SK-N-SH (cell line): ENCODE data around the gene ATF5. TPM values are rescaled to one million over a fixed set of nuclear protein-coding genes. Genes with fewer than 3 reads are reported as not detected.
A peak's percentile ranks its signal among the peaks of the same experiment; 100 is the strongest.

Experiments used
- CTCF ChIA-PET: fragments of 300-600, 350-600 bp; formaldehyde crosslinking; extraction: SDS; loops from one replicate; lab custom pipeline; 2021; lab: Yijun Ruan, JAX
- POLR2A ChIA-PET: fragments of 350-600 bp; sonication (Branson Sonifier 250); formaldehyde crosslinking; extraction: SDS; loops from one replicate; lab custom pipeline; 2020; ENCODE audit warnings: antibody characterized with exemption, inconsistent platforms; lab: Yijun Ruan, JAX
- DNase-seq: peaks from one replicate; pipeline ENCODE4 v3.0.0; 2012
- H2AFZ ChIP-seq: fragments of 200-600 bp; sonication (generic); 2 replicates; pipeline ENCODE4 v1.8.1; 2016; ENCODE audit warnings: antibody characterized with exemption, mild to moderate bottlenecking, low read depth
- H3F3A ChIP-seq: fragments of 200-600 bp; sonication (generic); replicated peaks from 2 replicates; pipeline ENCODE3; 2016; ENCODE audit warnings: antibody characterized with exemption, mild to moderate bottlenecking; ENCODE audit not compliant: insufficient read depth
- H3K27ac ChIP-seq, 2 experiments: fragments of 200-500 bp in 1 of 2; fragments of 200-600 bp in 1 of 2; sonication (Bioruptor generic) in 1 of 2; sonication (generic), shearing (Covaris generic) in 1 of 2; 2 replicates each; pipeline versions ENCODE4 v1.5.1 to v1.6.1; 2014 to 2016; ENCODE audit warnings: low read depth in 2 of 2, inconsistent platforms in 1 of 2, low read length in 1 of 2, mild to moderate bottlenecking in 1 of 2, mixed read lengths in 1 of 2
- H3K27me3 ChIP-seq: fragments of 200-600 bp; sonication (generic), shearing (Covaris generic); 2 replicates; pipeline ENCODE4 v1.6.1; 2016; ENCODE audit warnings: mixed run types; ENCODE audit not compliant: insufficient read depth
- H3K36me3 ChIP-seq, 2 experiments: fragments of 200-500 bp in 1 of 2; fragments of 200-600 bp in 1 of 2; sonication (Bioruptor generic) in 1 of 2; sonication (generic) in 1 of 2; replicated peaks in 1 of 2; 2 replicates each; pipeline versions ENCODE3 to v1.5.1; 2014 to 2016; ENCODE audit warnings: low read length in 1 of 2, mild to moderate bottlenecking in 1 of 2; ENCODE audit not compliant: insufficient read depth in 2 of 2, control insufficient read depth in 1 of 2
- H3K4me1 ChIP-seq, 2 experiments: fragments of 200-500 bp in 1 of 2; fragments of 200-600 bp in 1 of 2; sonication (Bioruptor generic) in 1 of 2; sonication (generic), shearing (Covaris generic) in 1 of 2; 2 replicates each; pipeline versions ENCODE4 v1.5.1 to v1.6.1; 2014 to 2016; ENCODE audit warnings: low read depth in 1 of 2, low read length in 1 of 2, mixed run types in 1 of 2; ENCODE audit not compliant: insufficient read depth in 2 of 2, control insufficient read depth in 1 of 2
- H3K4me2 ChIP-seq: fragments of 200-600 bp; sonication (generic), shearing (Covaris generic); 2 replicates; pipeline ENCODE4 v1.6.1; 2017; ENCODE audit warnings: mixed run types
- H3K4me3 ChIP-seq, 2 experiments: fragments of 200-500 bp in 1 of 2; fragments of 200-600 bp in 1 of 2; sonication (Bioruptor generic) in 1 of 2; sonication (generic), shearing (Covaris generic) in 1 of 2; 2 replicates each; pipeline versions ENCODE4 v1.5.1 to v1.8.1; 2014 to 2016; ENCODE audit warnings: low read depth in 2 of 2, inconsistent platforms in 1 of 2, low read length in 1 of 2, mild to moderate bottlenecking in 1 of 2, mixed read lengths in 1 of 2, moderate library complexity in 1 of 2
- H3K79me2 ChIP-seq: fragments of 200-600 bp; sonication (generic); 2 replicates; pipeline ENCODE4 v1.8.1; 2017; ENCODE audit warnings: mild to moderate bottlenecking; ENCODE audit not compliant: insufficient read depth
- H3K9ac ChIP-seq: fragments of 200-600 bp; sonication (generic); 2 replicates; pipeline ENCODE4 v1.6.1; 2017; ENCODE audit warnings: mixed run types
- H3K9me2 ChIP-seq: fragments of 200-600 bp; sonication (generic); 2 replicates; pipeline ENCODE4 v1.6.1; 2017; ENCODE audit warnings: mixed run types
- H3K9me3 ChIP-seq: fragments of 200-600 bp; sonication (generic); 2 replicates; pipeline ENCODE4 v1.6.1; 2017; ENCODE audit warnings: mixed run types, mild to moderate bottlenecking, moderate library complexity
- H4K20me1 ChIP-seq: fragments of 200-600 bp; sonication (generic); 2 replicates; pipeline ENCODE4 v1.6.1; 2017; ENCODE audit warnings: mild to moderate bottlenecking, mixed run types; ENCODE audit not compliant: insufficient read depth
- CHD2 ChIP-seq: fragments of 150-350 bp; IDR thresholded peaks from 2 replicates; pipeline ENCODE4 v1.6.1; 2018; ENCODE audit warnings: low read length; ENCODE audit not compliant: partially characterized antibody
- EZH2phosphoT487 ChIP-seq: fragments of 200-600 bp; sonication (generic); IDR thresholded peaks from 2 replicates; pipeline ENCODE4 v1.6.1; 2017; ENCODE audit warnings: low read depth, mixed run types, mild to moderate bottlenecking, antibody characterized with exemption, moderate library complexity, borderline replicate concordance
- GATA2 ChIP-seq: sonication (generic); formaldehyde crosslinking; IDR thresholded peaks from 2 replicates; pipeline ENCODE4 v1.5.0; 2020; ENCODE audit warnings: mild to moderate bottlenecking, missing genetic modification reagents
- PBX3 ChIP-seq: IDR thresholded peaks from 2 replicates; pipeline ENCODE4; 2012
- RFX5 ChIP-seq: IDR thresholded peaks from 2 replicates; pipeline ENCODE4 v1.6.1; 2012; ENCODE audit warnings: mild to moderate bottlenecking, improper control_type of control experiment, low read length
- WGBS: methylation state at CpG from one replicate; pipeline ENCODE4 v1.1.6; 2017; ENCODE audit warnings: low lambda C conversion rate; 5-methylcytosine and 5-hydroxymethylcytosine counted together
- polyA plus RNA-seq, 3 experiments: library from polyadenylated mRNA; depleted of rRNA; stranded (reverse); fragments of >200 nt; gene quantifications; 2 replicates each; pipeline ENCODE4 v1.2.3, GENCODE V29; 2012
- TF ChIP-seq, protein P1 (sequence below): fragments of 200-600 bp; sonication (generic); IDR thresholded peaks from 2 replicates; pipeline ENCODE4 v1.6.1; 2017; ENCODE audit warnings: antibody characterized with exemption, mild to moderate bottlenecking, moderate library complexity

The ATF5 gene
- polyA plus RNA-seq, 1 of the 3 experiments (the other 2 are of a cell fraction): 11.7 TPM

DNA sequence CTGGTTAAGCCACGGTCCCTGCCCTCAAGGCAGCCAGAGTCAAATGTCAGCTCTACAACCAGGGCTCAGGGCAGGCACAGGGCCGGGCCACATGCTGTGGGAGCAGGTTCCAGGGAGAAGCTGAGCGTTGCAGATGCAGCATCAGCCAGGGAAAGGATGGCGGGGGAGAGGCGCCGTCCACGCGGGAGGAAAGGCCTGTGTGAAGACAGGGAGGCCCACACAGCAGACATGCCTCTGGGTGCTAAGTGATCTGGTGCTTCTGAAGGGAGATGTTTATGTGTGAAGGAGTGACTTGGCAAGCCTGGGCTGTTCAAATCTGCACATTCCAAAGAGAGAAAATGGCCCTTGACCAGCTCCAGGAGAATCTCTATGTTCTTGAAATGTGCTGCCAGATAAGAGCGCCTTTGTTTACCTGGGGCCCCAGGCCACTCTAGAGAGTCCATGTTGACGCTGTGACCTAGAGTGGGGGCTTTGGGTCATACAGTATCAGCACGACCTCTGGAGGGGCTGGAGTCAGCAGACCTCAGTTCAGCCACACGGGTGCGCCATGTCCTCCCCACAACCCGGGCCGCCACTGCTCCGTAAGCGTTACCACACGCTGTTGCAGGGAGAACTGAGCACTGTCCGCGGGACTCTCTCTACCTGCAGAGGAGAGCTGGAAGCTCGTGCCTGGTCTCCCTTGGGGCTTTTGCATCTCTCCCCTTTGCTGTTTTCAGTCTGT lies 15.9 kb upstream of the ATF5 start:
- Histone ChIP-seq H3K9me3 (no peaks in the 10 kb centered on the region), H3K27ac (no peak overlapping the region), H4K20me1 (peaks cover 10% of the 10 kb centered on the region; the same call in 1 of the 2 replicates), H3K4me2 (no peak overlapping the region), H3F3A (no peaks in the 10 kb centered on the region), H3K4me1 (no peaks in the 10 kb centered on the region), H3K27me3 (no peaks in the 10 kb centered on the region), H3K9ac (no peak overlapping the region), H3K79me2 (peaks cover 38% of the 10 kb centered on the region; the same call in 1 of the 2 replicates), H2AFZ (no peak overlapping the region), H3K36me3 (peaks cover 14 to 29% of the 10 kb centered on the region in 2 experiments), H3K4me3 (no peak overlapping the region), H3K9me2 (no peaks in the 10 kb centered on the region)
- 93% methylated on average over 20 of the region's 21 CpGs for WGBS
- no peak for TF ChIP-seq GATA2 (CRISPR knock-in tag)
- no peak for DNase-seq
- CTCF ChIA-PET: interaction anchor here (1.2 to 1.7 kb wide), 2 partner anchors 23 to 25 kb away, joined by 4 to 6 read pairs; no protein-coding TSS in a partner anchor
- POLR2A ChIA-PET: no interaction called here

DNA sequence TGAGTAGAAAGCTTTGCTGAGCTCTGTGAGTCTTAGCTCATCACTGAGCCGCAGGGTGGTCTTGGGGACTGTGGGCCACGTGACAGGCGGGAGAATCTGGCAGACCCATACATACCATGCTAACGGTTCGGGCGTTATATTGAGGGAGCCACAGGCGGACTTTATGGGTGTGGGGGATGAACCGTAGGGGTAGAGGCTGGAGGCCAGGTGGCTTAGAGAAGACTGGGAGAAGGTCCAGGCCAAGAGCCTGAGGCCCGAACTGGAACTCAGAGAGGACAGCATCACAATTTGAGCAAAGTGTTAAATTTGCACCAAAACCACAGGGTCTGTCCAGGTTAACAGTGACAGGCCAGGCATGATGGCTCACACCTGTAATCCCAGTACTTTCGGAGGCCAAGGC lies 15.3 kb upstream of the ATF5 start:
- Histone ChIP-seq H3K9me2 (no peaks in the 10 kb centered on the region), H3K27ac (no peak overlapping the region), H3K27me3 (no peaks in the 10 kb centered on the region), H3K36me3 (peaks cover 14 to 27% of the 10 kb centered on the region in 2 experiments), H3K4me2 (no peak overlapping the region), H2AFZ (no peak overlapping the region), H3K79me2 (peaks cover 43% of the 10 kb centered on the region; the same call in 1 of the 2 replicates), H4K20me1 (peaks cover 10% of the 10 kb centered on the region; the same call in 1 of the 2 replicates), H3K9ac (no peak overlapping the region)
- ChIA-PET POLR2A (no interaction called here), CTCF (interaction anchor here (1.2 kb wide), 1 partner anchor 24 kb away, joined by 4 read pairs; no protein-coding TSS in a partner anchor)
- no peak for DNase-seq
- TF ChIP-seq RFX5 (no peak), EZH2phosphoT487 (no peak)
- TF ChIP-seq, all 33 proteins: peak for 0
- H3F3A ChIP-seq: no peaks in the 10 kb centered on the region
- WGBS: 96% methylated on average over 10 of the region's 10 CpGs
- no peaks in the 10 kb centered on the region for H3K9me3 ChIP-seq
- H3K4me1 ChIP-seq: no peaks in the 10 kb centered on the region
- H3K4me3 ChIP-seq: no peak overlapping the region

DNA sequence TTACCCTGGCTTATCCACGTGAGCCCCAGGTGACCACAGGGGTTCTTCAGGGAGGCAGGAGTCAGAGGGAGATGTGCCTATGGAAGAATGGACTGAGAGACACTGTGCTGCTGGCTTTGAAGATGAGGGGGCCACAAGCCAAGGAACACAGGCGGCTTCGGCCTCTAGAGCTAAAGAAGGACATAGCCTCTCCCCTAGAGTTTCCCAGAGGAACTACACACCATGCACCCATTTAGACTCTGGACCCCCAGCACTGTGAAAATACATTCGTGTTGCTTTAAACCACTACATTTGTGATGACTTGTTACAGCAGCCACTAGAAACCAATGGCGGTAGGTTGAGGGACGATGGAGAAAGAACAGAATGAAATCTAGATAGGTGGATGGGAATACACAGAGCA lies 13.7 kb upstream of the ATF5 start:
- Histone ChIP-seq H3K9ac (no peak overlapping the region), H4K20me1 (peaks cover 23% of the 10 kb centered on the region; the same call in 1 of the 2 replicates), H2AFZ (no peak overlapping the region), H3K79me2 (peaks cover 57% of the 10 kb centered on the region), H3K27ac (no peak overlapping the region), H3K36me3 (peaks cover 10 to 20% of the 10 kb centered on the region in 2 experiments), H3K4me2 (no peak overlapping the region), H3K9me2 (no peaks in the 10 kb centered on the region), H3K4me3 (no peak overlapping the region), H3K4me1 (no peaks in the 10 kb centered on the region), H3F3A (no peaks in the 10 kb centered on the region), H3K9me3 (no peaks in the 10 kb centered on the region), H3K27me3 (no peaks in the 10 kb centered on the region)
- ChIA-PET CTCF (no interaction called here), POLR2A (no interaction called here)
- WGBS: 97% methylated on average over 6 of the region's 6 CpGs
- DNase-seq: no peak
- TF ChIP-seq, protein P1, sequence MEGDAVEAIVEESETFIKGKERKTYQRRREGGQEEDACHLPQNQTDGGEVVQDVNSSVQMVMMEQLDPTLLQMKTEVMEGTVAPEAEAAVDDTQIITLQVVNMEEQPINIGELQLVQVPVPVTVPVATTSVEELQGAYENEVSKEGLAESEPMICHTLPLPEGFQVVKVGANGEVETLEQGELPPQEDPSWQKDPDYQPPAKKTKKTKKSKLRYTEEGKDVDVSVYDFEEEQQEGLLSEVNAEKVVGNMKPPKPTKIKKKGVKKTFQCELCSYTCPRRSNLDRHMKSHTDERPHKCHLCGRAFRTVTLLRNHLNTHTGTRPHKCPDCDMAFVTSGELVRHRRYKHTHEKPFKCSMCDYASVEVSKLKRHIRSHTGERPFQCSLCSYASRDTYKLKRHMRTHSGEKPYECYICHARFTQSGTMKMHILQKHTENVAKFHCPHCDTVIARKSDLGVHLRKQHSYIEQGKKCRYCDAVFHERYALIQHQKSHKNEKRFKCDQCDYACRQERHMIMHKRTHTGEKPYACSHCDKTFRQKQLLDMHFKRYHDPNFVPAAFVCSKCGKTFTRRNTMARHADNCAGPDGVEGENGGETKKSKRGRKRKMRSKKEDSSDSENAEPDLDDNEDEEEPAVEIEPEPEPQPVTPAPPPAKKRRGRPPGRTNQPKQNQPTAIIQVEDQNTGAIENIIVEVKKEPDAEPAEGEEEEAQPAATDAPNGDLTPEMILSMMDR: peak; percentile 19; the same call in 1 of the 2 replicates
- TF ChIP-seq CHD2 (no peak), PBX3 (no peak)
